Activated CD8-positive, alpha-beta memory T cell treated with anti-CD3 and anti-CD28 coated beads, Interleukin-2, amount 10 ng/mL, durations not matched to agents 7 days and 5 days (primary cell): Measurements from ENCODE around the gene CA5A. TPM values are rescaled to one million over a fixed set of nuclear protein-coding genes. Genes with fewer than 3 reads are reported as not detected.
A peak's percentile ranks its signal among the peaks of the same experiment; 100 is the strongest.
"Not testable (repeated sequence)": the region's sequence is repeated elsewhere in the genome, so short reads cannot be mapped to it uniquely, and the experiment has no call there.

Source experiments
- ATAC-seq: fragments of 150-1000 bp; cut with Tn5 transposase; one replicate; pipeline ENCODE4 v1.10.0; 2021; ENCODE audit warnings: moderate library complexity
- CTCF ChIA-PET: fragments of 350-600 bp; sonication (Branson Sonifier 250); formaldehyde crosslinking; loops from one replicate; lab custom pipeline; 2021; ENCODE audit warnings: antibody characterized with exemption; lab: Charles Lee
- DNase-seq: peaks from one replicate; pipeline ENCODE4 v3.0.0-alpha.2; 2020
- H3K27ac Mint-ChIP-seq: one replicate; pipeline ENCODE4 v1.8.0; 2021; ENCODE audit warnings: mild to moderate bottlenecking, mixed read lengths
- H3K27me3 Mint-ChIP-seq: one replicate; pipeline ENCODE4 v1.8.0; 2021; ENCODE audit warnings: mixed read lengths
- H3K36me3 Mint-ChIP-seq: one replicate; pipeline ENCODE4 v1.8.0; 2021; ENCODE audit warnings: mild to moderate bottlenecking, mixed read lengths
- H3K4me1 Mint-ChIP-seq: one replicate; pipeline ENCODE4 v1.8.0; 2021; ENCODE audit warnings: mixed read lengths
- H3K4me3 Mint-ChIP-seq: one replicate; pipeline ENCODE4 v1.8.0; 2021; ENCODE audit warnings: mild to moderate bottlenecking, moderate library complexity, mixed read lengths
- H3K9me3 Mint-ChIP-seq: one replicate; pipeline ENCODE4 v1.8.0; 2022; ENCODE audit warnings: low read depth, mixed read lengths
- total RNA-seq, 2 experiments: library from RNA; stranded (reverse); gene quantifications; one replicate each; pipeline ENCODE4 v1.2.3, GENCODE V29; 2021

Gene CA5A
- total RNA-seq, 2 experiments from 2014 or later: not detected

DNA sequence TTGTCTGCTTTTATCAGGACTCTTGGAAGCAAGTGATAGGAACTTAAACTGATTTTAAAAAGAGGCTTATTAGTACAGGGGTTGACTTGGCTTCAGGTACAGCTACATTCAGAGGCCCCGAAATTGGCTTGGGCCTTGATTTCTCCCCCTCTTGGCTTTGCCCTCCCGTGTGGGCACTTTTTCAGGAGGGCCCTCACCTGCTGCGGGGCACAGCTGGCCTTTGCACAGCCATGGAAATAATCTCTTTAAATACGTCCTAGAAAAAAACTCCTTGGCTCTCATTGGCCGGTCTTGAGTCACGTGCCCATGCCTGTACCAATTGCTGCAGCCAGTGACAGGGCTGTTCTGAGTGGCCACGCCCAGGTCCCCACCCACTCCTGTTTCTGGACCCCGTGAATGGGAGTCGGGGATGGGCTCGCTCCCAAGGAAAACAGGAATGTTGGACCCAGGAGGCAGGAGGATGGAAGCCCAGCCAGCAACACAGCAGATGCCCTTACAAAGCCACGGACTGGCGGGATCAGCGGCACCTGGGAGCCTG is 15.0 kb downstream of the CA5A start:
- Mint-ChIP-seq H3K36me3 (no peaks in the 10 kb centered on the region), H3K4me3 (no peak overlapping the region), H3K4me1 (peaks cover 2% of the 10 kb centered on the region), H3K27me3 (peaks cover 17% of the 10 kb centered on the region), H3K9me3 (no peaks in the 10 kb centered on the region), H3K27ac (no peak overlapping the region)
- ATAC-seq (no peak), DNase-seq (no peak)
- CTCF ChIA-PET: no interaction called here

DNA sequence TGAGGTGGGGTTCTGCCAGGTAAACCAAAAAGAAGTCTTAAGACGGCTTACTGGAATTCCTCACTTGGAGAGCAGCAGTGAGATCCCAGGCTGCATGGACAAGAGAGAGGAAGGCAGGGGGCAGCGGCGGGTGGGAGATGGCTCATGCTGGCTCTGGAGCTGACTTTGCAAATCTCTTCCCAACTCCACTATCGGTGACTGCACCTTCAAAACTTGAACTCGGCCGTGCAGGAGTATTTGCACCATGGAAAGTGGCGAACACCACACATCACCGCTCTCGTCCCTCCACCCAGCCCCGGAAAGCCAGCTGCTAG is 16.7 kb downstream of the CA5A start:
- peaks cover 14% of the 10 kb centered on the region for H3K27me3 Mint-ChIP-seq
- H3K4me1 Mint-ChIP-seq: no peaks in the 10 kb centered on the region
- DNase-seq: no peak
- CTCF ChIA-PET: no interaction called here
- no peak overlapping the region for H3K27ac Mint-ChIP-seq
- H3K36me3 Mint-ChIP-seq: no peaks in the 10 kb centered on the region
- ATAC-seq: no peak
- H3K9me3 Mint-ChIP-seq: no peaks in the 10 kb centered on the region
- no peak overlapping the region for H3K4me3 Mint-ChIP-seq

DNA sequence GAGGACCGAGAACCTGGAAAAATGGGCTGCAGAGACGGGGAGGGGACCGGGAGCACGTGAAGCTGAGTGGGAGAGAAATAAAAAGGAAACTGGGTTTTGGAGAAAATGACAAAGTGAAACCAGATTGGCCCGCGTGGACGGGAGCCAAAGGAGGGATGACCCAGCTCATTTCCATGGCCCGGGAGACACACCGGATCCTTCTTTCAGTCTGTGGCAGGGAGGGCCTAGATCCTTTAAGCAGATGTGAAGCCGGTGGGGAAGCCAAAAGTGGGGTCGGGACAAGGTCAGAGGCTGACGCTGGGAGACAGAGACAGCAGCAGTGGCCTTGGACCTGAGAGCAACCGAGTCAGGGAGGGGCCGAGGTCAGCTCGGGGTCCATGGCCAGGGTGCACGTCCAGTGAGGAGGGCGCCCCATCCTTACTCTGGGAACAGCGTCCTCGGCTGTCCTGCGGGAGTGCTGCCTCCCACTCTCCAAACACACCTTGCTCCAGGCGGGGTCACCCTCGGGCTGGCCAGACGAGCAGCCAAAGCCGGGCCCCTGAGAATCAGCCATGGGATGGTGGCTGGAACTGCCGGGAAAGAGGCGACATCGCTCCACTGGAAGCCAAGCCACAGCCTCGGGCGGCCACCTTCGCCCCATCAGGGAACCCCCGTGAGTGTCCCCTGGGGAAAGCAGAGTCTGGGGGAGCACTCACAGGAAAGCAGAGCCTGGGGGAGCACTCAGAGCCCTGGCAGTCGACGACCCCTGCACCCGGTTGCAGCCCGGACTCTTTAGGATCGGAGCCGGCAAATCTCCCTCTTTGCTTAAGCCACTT is 17.3 kb downstream of the CA5A start:
- CTCF ChIA-PET: no interaction called here
- ATAC-seq (no peak), DNase-seq (no peak)

DNA sequence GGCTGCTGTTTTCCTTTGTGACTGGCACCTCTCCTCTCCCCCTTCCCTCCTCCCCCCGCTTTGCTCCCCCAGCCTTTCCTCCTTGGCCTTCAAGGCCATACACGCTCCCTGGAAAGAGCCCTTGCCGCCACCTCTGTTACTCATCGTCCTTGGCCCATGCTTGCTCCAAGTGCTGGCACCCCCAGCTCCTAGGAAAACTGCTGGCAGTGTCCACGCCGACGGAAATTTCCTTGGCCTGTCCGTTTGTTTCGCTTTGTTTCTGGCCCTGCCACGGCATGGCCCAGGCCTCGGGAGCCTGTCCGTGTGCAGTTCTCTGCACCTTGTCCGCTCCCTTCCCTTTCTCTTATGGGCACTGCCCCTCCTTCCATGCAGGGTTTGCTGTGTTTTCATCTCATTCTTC is 18.0 kb downstream of the CA5A start:
- Mint-ChIP-seq H3K36me3 (no peaks in the 10 kb centered on the region), H3K9me3 (no peaks in the 10 kb centered on the region), H3K27ac (no peak overlapping the region), H3K4me1 (no peaks in the 10 kb centered on the region), H3K4me3 (no peak overlapping the region), H3K27me3 (peaks cover 18% of the 10 kb centered on the region)
- CTCF ChIA-PET: interaction anchor here (1.4 kb wide), 1 partner anchor 139 kb away, joined by 3 read pairs; no protein-coding TSS in a partner anchor
- ATAC-seq (no peak), DNase-seq (no peak)

More for the DNA sequence above, 17.3 kb downstream of the CA5A start:
- Mint-ChIP-seq H3K36me3 (no peaks in the 10 kb centered on the region), H3K27ac (no peak overlapping the region), H3K27me3 (peaks cover 12% of the 10 kb centered on the region), H3K4me1 (no peaks in the 10 kb centered on the region), H3K4me3 (no peak overlapping the region), H3K9me3 (no peaks in the 10 kb centered on the region)

DNA sequence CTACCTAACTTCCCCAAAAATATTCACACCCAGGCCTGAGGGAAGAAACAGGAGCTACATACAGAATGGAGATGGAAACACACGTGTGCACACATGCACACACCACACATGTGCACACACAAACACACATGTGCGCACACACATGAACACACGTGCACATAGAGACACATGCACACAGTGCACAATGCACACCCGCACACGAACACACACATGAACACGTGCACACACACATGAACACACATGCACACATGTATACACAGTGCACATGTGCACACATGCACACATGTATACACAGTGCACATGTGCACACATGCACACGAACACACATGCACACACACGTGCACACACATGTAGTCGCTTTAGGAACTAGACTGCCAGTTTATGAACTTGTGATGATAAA is 18.8 kb downstream of the CA5A start:
- H3K4me1 Mint-ChIP-seq: peaks cover 2% of the 10 kb centered on the region
- H3K9me3 Mint-ChIP-seq: no peaks in the 10 kb centered on the region
- H3K4me3 Mint-ChIP-seq: no peak overlapping the region
- CTCF ChIA-PET: interaction anchor here (1.4 kb wide), 1 partner anchor 138 kb away, joined by 3 read pairs; no protein-coding TSS in a partner anchor
- DNase-seq: no peak
- H3K27ac Mint-ChIP-seq: no peak overlapping the region
- H3K36me3 Mint-ChIP-seq: no peaks in the 10 kb centered on the region
- peaks cover 17% of the 10 kb centered on the region for H3K27me3 Mint-ChIP-seq
- ATAC-seq: no peak

DNA sequence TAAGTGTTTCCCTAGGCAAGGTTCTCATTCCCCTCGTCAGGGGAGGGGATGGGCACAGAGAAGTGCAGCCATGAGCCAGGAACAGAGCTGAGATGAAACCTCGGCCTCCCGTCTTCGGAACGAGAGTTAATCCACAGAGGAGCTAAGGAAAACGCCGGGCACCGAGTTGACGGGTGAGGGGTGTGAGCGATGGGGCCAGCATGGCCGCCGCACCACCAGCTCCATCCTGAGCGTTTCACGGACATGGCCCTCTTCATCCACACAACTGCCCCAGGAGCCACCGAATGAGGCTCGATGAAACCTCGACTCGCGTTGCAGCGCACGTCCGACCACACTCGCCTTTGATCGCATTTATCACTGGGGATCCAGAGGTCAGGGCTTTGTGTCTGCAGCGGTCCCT is 21.5 kb downstream of the CA5A start:
- Mint-ChIP-seq H3K27me3 (peaks cover 20% of the 10 kb centered on the region), H3K27ac (no peak overlapping the region), H3K36me3 (no peaks in the 10 kb centered on the region), H3K9me3 (no peaks in the 10 kb centered on the region), H3K4me1 (peaks cover 4% of the 10 kb centered on the region), H3K4me3 (no peak overlapping the region)
- no peak for DNase-seq
- ATAC-seq: no peak
- CTCF ChIA-PET: interaction anchor here (1.1 to 1.9 kb wide), 2 partner anchors 43 to 136 kb away, joined by 5 to 8 read pairs; no protein-coding TSS in a partner anchor

DNA sequence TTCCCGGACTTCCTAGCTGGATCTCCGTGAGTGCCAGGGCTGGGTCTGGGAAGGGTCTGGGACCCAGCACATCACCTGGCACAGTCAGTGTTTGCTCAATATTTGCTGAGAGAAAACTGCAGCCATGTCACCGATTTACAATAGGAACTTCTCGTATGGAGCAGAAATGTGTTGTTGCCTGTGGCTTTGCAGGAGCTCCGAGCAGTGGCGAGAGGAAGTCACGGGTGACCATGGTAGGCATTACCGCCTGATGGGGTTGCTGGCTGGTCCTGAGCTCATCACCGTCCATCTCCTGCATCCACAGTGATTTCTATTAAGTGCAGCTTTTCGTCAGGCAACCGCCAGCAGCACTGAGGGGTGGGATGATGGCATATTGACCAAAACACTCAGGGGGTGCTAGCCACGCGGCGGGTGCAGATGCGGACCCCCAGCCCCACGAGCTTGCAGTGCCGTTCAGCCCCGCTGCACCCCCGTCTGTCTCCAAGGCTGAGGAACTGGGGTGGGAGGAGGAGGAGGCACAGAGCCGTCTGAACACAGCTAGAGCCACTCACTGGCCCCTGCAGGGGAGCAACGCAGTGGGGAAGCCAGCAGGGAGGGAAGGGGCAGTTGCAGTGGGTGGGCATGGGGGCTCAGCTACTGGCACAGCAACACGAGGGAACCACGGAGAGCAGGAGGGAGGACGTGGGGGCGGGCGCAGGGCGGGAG is 22.2 kb downstream of the CA5A start:
- H3K36me3 Mint-ChIP-seq, ATAC-seq, H3K27ac Mint-ChIP-seq, DNase-seq, H3K4me1 Mint-ChIP-seq, H3K9me3 Mint-ChIP-seq, H3K4me3 Mint-ChIP-seq: not testable (repeated sequence)
- CTCF ChIA-PET: interaction anchor here (1.7 to 1.9 kb wide), 2 partner anchors 43 to 135 kb away, joined by 5 to 8 read pairs; no protein-coding TSS in a partner anchor
- H3K27me3 Mint-ChIP-seq: peaks cover 20% of the 10 kb centered on the region

DNA sequence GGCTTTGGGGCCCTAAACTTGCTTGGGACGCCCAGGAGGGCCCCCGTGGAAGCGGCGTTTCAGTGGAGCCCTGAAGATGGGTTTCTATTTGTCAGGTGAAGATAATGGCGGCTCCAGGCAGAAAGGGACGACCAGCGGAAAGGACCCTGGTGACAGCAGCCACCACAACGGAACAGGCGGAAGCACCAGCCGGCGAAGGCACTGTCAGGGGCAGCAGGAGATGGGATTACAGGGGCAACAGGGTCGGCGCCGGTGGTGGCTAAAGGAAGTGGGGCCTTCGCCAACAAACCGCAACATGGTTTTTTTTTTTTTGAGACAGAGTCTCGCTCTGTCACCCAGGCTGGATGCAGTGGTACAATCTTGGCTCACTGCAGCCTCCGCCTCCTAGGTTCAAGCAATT is 23.6 kb downstream of the CA5A start:
- peaks cover 17% of the 10 kb centered on the region for H3K4me1 Mint-ChIP-seq
- CTCF ChIA-PET: interaction anchor here (1.7 kb wide), 1 partner anchor 133 kb away, joined by 5 read pairs; no protein-coding TSS in a partner anchor
- not testable (repeated sequence) for H3K36me3 Mint-ChIP-seq

DNA sequence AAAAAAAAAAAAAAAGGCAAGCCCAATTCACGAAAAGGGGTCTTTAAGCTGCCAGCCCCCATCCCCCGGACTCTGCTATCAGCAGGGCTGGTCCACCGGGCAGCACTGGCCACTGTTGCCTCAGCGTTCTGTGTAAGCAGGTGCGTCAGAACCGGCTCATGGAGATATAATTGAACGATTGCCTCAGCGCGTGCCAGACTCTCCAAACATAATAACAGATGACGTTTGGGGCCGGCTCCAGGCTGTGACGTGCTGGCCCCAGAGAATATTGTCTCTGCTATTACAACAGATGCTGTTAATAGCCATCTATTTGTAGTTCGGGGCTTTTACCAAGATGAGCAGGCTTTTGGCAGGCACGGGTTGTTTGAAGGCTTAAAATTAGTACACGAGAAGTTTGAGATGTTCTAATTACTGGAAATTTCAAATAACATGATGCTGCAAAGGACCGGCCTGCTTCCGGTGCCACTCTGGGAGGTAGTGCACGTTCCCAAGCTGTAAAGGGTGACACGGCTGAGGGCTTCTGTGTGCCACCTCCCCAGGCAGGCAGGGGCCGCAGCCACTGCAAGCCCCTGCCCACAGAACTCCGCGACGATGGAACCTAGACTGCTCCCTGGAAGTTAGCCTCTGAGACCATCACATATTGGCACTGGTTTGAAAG is 25.1 kb downstream of the CA5A start:
- DNase-seq, H3K4me3 Mint-ChIP-seq, H3K36me3 Mint-ChIP-seq, H3K27ac Mint-ChIP-seq, ATAC-seq, H3K9me3 Mint-ChIP-seq: not testable (repeated sequence)
- CTCF ChIA-PET: interaction anchor here (1.0 to 6.1 kb wide), 6 partner anchors 15 to 132 kb away, joined by 3 to 54 read pairs (median 6); no protein-coding TSS in a partner anchor
- H3K27me3 Mint-ChIP-seq: peaks cover 16% of the 10 kb centered on the region
- peaks cover 25% of the 10 kb centered on the region for H3K4me1 Mint-ChIP-seq

More for the DNA sequence above, 23.6 kb downstream of the CA5A start:
- not testable (repeated sequence) for H3K9me3 Mint-ChIP-seq, H3K27ac Mint-ChIP-seq, DNase-seq, H3K4me3 Mint-ChIP-seq, ATAC-seq
- H3K27me3 Mint-ChIP-seq: peaks cover 16% of the 10 kb centered on the region

DNA sequence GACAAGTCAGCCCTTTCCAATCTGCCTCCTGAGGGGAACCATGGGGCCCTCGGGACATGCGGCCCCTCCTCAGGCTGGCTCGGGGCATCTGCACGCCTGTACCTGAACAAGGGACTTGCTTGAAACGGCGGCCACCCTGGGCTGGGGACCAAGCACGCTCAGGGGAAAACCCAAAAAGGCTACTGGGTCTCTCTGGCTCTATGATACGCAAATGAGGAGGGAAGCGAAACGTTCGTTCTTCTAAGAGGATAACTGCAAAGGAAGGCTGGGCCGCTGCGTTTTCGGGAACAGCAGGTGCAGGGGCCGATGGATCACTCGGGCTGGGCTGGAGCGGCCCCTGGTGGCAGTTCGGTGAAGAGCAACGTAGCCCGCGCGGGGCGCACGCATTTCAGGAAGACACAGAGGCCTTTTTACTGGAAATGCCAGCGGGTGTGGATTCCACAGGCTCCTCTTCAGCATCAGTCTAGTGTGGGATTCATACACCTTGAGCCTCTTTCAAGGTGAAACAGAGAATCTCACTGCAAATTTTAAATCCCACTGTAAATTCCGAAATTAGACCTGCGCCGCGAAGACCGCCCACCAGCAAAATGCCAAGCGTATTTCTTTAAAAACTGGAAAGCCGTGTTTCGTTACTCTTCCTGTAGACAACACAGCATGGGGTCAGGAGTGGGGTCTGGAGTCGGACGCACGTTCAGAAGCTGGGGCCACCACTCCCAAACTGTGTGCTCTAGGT is 27.0 kb downstream of the CA5A start:
- DNase-seq (peak; percentile 86), ATAC-seq (peak; percentile 90)
- not testable (repeated sequence) for H3K36me3 Mint-ChIP-seq, H3K9me3 Mint-ChIP-seq, H3K4me3 Mint-ChIP-seq
- CTCF ChIA-PET: interaction anchor here (0.9 to 6.1 kb wide), 15 partner anchors 9 to 528 kb away, joined by 3 to 54 read pairs (median 5); partner anchors contain the start of gene KLHDC4
- H3K4me1 Mint-ChIP-seq: peaks cover 29% of the 10 kb centered on the region
- H3K27ac Mint-ChIP-seq: peak overlapping the region; percentile 73
- H3K27me3 Mint-ChIP-seq: peaks cover 13% of the 10 kb centered on the region

DNA sequence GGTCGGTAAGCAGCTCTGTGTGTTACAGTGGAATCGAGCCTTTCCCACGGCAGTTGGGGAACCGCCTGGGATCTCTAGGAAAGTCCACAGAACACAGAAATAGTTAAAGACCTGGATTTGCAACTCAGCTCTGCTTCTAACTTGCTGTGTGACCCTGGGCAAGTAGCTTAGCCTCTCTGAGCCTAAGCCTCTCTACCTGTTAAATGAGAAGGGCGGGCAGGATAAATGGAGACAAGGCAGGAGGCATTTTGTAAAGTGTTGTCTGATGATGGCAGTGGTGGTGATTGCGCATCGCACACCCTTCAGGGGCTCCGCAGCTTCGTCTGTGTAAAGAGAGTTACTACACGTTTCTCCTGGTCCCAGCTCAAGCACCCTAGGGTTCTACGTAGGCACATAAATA is 28.2 kb downstream of the CA5A start:
- H3K4me3 Mint-ChIP-seq, H3K9me3 Mint-ChIP-seq, H3K27me3 Mint-ChIP-seq, ATAC-seq, DNase-seq, H3K27ac Mint-ChIP-seq, H3K36me3 Mint-ChIP-seq: not testable (repeated sequence)
- peaks cover 36% of the 10 kb centered on the region for H3K4me1 Mint-ChIP-seq
- CTCF ChIA-PET: interaction anchor here (0.8 to 6.1 kb wide), 12 partner anchors 10 to 131 kb away, joined by 3 to 54 read pairs (median 7); no protein-coding TSS in a partner anchor

DNA sequence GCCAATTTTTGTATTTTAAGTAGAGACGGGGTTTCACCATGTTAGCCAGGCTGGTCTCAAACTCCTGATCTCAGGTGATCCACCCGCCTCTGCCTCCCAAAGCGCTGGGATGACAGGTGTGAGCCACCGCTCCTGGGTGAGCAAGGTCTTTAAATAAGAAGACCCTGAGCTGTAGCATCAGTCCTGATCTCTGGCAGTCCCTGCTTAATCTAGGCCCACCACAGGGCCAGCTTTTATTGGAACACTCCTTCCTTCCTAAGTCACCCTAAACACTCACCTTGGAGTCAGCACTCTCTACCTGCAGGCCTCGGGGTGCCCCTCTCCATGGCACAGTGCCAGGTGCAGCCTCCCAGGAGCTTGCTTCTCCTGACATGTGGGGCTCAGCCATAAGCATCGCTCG is 30.8 kb downstream of the CA5A start:
- CTCF ChIA-PET: interaction anchor here (0.6 to 6.1 kb wide), 8 partner anchors 10 to 654 kb away, joined by 3 to 54 read pairs (median 4); no protein-coding TSS in a partner anchor
- H3K27ac Mint-ChIP-seq, H3K27me3 Mint-ChIP-seq, H3K36me3 Mint-ChIP-seq, ATAC-seq, H3K4me3 Mint-ChIP-seq, DNase-seq, H3K9me3 Mint-ChIP-seq: not testable (repeated sequence)
- peaks cover 38% of the 10 kb centered on the region for H3K4me1 Mint-ChIP-seq
